AG04449 (cell line): Measurements from ENCODE around the gene CYP4F3.

Experiments
- CTCF ChIA-PET: fragments of 350-600 bp; formaldehyde crosslinking; extraction: SDS; loops from one replicate; lab custom pipeline; 2021; ENCODE audit warnings: antibody characterized with exemption; lab: Yijun Ruan, JAX
- POLR2A ChIA-PET: fragments of 400-600, 350-600 bp; formaldehyde crosslinking; extraction: SDS; loops from one replicate; lab custom pipeline; 2020; ENCODE audit warnings: antibody characterized with exemption, inconsistent platforms; lab: Yijun Ruan, JAX
- DNase-seq: peaks from one replicate; pipeline ENCODE4 v3.0.0-alpha.2; 2010; ENCODE audit warnings: low read depth, low spot score
- H3K4me3 ChIP-seq: 2 replicates; pipeline ENCODE4 v1.5.1; 2011; ENCODE audit warnings: low read depth, mild to moderate bottlenecking, control low read depth, low read length
- TF ChIP-seq, protein P1 (sequence below): IDR thresholded peaks from one replicate; pipeline ENCODE4 v1.5.1; 2011; ENCODE audit warnings: mild to moderate bottlenecking, moderate library complexity, low read length, control low read depth, inconsistent platforms; ENCODE audit not compliant: insufficient read depth; ENCODE audit errors: missing control alignments

Gene CYP4F3

DNA sequence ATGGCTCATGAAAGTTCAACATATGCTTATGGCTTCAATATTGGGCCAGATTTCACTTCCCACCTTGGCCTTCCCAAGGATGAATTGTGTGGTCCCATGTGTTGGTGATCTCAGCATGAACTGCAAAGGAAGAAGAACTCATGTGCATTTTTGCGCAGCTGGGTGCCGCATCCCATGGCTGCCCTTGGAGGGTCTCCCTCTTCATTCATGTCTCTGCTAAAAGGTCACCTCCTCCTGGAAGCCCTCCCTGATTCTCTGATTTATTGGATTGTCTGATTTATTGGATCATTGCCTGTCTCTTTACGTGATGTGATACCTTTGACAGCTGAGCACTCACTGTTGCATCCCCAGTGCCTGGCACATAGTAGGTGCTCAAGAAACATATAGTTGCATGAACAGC, 27.4 kb upstream of the CYP4F3 start:
- H3K4me3 ChIP-seq, result no peak overlapping the region
- CTCF ChIA-PET, result no interaction called here
- POLR2A ChIA-PET, result no interaction called here
- TF ChIP-seq, protein P1, sequence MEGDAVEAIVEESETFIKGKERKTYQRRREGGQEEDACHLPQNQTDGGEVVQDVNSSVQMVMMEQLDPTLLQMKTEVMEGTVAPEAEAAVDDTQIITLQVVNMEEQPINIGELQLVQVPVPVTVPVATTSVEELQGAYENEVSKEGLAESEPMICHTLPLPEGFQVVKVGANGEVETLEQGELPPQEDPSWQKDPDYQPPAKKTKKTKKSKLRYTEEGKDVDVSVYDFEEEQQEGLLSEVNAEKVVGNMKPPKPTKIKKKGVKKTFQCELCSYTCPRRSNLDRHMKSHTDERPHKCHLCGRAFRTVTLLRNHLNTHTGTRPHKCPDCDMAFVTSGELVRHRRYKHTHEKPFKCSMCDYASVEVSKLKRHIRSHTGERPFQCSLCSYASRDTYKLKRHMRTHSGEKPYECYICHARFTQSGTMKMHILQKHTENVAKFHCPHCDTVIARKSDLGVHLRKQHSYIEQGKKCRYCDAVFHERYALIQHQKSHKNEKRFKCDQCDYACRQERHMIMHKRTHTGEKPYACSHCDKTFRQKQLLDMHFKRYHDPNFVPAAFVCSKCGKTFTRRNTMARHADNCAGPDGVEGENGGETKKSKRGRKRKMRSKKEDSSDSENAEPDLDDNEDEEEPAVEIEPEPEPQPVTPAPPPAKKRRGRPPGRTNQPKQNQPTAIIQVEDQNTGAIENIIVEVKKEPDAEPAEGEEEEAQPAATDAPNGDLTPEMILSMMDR, result no peak
- no peak for DNase-seq

DNA sequence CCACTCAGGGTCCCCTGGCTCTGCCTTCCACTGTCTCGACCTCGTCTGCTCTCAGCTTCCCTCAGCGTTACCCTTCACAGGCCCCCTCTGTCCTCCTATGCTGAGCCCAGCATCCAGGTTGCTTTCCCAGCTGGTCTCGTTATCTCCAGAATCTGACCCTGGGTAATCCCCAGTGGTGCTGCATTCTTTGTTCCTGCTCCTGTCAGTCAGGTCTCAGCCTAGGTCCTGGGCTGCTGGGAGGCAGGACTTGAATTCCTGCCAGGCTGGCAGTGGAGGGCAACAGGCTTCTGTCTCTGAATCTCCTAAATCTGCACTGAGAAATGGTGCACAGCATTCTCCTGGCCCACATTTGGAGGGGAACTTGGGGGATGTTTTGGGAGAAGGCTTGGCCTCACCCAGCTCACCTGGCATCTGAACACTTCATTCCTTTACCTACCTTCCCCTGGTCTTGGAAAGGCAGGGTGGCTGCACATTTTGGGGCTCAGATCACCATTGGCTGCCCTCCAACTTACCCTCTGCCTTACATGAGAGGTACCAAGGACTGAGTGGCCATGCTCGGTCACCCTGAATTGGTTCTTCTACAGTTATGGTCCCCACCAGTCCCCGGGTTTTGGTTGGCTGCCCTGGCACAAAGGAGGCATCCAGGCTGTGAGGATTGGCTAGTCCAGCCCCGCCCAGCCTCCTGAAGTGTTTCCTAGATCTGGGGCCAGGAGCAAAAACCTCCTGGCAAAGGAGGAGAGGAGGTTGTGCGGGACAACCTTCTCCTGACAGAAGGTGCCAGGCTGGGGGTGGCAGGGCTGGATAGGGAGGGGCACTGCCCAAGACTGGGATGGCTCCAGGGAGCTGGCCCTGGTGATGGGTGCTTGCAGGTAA, 26.0 kb upstream of the CYP4F3 start, which contains the start of gene CYP4F8:
CYP4F8 (plus strand) TSS at position 712 of the 873 bp plus-strand sequence. CDS start 399 bp downstream, outside the sequence.
- ChIA-PET POLR2A (no interaction called here), CTCF (interaction anchor here (0.6 to 1.2 kb wide), 2 partner anchors 15 to 202 kb away, joined by 3 to 4 read pairs; no protein-coding TSS in a partner anchor)
- no peak for DNase-seq
- TF ChIP-seq, protein P1, result no peak
- no peak within 1 kb of the TSS for H3K4me3 ChIP-seq

DNA sequence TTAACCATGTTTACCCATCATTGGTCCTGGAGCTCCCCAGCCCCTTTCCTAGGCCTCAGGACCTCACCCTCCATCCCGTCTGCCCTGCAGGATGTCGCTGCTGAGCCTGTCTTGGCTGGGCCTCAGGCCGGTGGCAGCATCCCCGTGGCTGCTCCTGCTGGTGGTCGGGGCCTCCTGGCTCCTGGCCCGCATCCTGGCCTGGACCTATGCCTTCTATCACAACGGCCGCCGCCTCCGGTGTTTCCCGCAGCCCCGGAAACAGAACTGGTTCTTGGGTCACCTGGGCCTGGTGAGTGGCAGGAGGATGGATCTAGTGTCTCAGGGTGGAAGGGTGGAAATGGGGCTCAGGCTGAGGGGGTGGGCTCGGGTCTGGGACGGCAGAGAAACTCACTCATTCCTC, 25.2 kb upstream of the CYP4F3 start:
- ChIA-PET POLR2A (no interaction called here), CTCF (no interaction called here)
- TF ChIP-seq, protein P1, result no peak
- H3K4me3 ChIP-seq, result no peak overlapping the region
- no peak for DNase-seq

DNA sequence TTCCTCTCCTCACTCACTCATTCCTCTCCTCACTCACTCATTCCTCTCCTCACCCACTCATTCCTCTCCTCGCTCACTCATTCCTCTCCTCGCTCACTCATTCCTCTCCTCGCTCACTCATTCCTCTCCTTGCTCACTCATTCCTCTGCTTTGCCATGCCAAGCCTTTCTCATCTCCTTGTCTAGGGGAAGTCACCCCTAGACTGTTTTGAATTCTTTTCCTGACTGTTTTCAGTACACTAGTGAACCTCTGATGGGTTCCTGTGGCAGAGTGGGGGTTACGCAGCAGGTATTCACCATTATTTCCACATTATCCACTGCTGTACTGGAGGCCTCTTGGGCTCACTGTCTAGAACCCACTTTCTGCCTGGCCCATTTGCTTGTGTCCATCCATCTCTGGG, 24.5 kb upstream of the CYP4F3 start:
- TF ChIP-seq, protein P1, result no peak
- ChIA-PET CTCF (no interaction called here), POLR2A (no interaction called here)
- DNase-seq, result no peak
- no peak overlapping the region for H3K4me3 ChIP-seq

DNA sequence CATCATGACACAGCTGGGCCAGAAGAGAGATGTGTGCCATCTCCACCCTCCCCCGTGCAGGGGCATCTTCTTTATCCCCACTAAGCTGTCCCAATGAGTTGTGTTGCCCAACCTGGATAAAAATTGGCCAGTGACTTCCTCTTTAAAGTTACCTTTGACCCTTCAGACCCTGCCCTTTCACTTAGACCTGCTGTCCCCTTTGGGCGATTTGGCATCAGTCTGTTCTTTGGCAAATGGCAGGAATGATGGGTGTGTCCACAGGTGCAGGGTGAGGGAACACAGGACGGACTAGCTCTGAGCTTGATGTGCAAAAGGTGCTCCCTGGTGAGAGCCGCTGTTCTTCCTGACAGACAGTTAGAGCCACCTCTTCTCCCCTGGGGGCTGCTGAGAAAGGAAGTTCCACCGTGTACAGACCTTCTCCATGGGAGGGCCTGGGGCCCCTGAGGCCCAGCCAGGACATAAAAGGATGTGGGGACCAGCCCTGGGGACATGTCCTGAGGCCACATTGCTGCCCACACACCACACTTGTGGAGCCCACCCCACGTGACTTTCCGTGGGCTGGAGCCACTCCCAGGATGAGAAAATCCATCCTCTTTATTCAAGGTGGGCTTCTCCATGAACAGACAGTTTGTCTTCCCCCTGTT, 23.9 kb upstream of the CYP4F3 start:
- no peak overlapping the region for H3K4me3 ChIP-seq
- TF ChIP-seq, protein P1, result no peak
- CTCF ChIA-PET, result no interaction called here
- no peak for DNase-seq
- POLR2A ChIA-PET, result no interaction called here

DNA sequence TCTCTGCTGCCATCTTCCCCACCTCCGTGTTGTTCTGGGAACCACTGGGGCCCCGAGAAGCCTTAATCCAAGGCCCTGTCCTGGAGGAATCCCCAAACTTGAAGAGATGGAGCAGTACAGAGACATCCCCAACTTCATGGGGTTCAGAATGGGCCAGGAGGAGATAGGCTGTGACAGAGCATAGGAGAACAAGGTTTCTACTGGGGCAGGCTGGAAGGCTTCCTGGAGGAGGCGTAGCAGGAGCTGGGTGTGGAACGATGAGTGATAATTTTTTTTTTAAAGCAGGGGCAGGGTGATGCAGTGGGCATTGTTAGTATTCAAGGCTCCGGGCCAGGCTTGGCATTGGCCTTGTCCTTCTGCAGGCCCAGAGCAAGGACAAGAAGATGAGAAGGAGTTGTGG, 22.4 kb upstream of the CYP4F3 start:
- H3K4me3 ChIP-seq, result no peak overlapping the region
- no peak for DNase-seq
- TF ChIP-seq, protein P1, result no peak
- POLR2A ChIA-PET, result no interaction called here
- CTCF ChIA-PET, result no interaction called here
